ENCODE results near the gene VAT1. TPM values are rescaled to one million over a fixed set of nuclear protein-coding genes. Genes with fewer than 3 reads are reported as not detected.

VAT1 gene
- total and polyA plus RNA-seq, 2 experiments from 2014 or later = 207 to 251 TPM

DNA sequence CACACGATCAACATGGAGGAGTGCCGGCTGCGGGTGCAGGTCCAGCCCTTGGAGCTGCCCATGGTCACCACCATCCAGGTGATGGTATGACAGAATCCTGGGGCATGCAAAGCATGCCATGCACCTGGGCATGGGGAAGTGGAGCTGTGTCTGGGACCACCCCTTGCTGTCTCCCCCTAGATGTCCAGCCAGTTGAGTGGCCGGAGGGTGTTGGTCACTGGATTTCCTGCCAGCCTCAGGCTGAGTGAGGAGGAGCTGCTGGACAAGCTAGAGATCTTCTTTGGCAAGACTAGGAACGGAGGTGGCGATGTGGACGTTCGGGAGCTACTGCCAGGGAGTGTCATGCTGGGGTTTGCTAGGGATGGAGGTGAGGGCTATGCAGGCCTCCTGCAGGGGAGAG lies 8.9 kb downstream of the VAT1 start:
- Histone ChIP-seq H3K4me3 (no peak overlapping the region), H3K4me1 (ENCODE audit: insufficient read depth) (peaks cover 22% of the 10 kb centered on the region), H3K4me2 (no peak overlapping the region), H3K27me3 (no peaks in the 10 kb centered on the region), H3K9me2 (replicated peaks; ENCODE audit: insufficient read depth) (no peaks in the 10 kb centered on the region), H2AFZ (no peak overlapping the region), H3K9me3 (ENCODE audit: low read depth) (no peaks in the 10 kb centered on the region), H3K79me2 (peaks cover 18% of the 10 kb centered on the region), H3K27ac (no peak overlapping the region), H3K36me3 (replicated peaks; ENCODE audit: insufficient read depth, low read depth) (no peaks in the 10 kb centered on the region), H4K20me1 (ENCODE audit: insufficient read depth, poor library complexity, severe bottlenecking) (peaks cover 7% of the 10 kb centered on the region)
- TF ChIP-seq EZH2phosphoT487 (IDR thresholded peaks at IDR 0.05; ENCODE audit: low read depth, severe bottlenecking, unreplicated experiment) = no peak
- no peak for TF ChIP-seq CTCF (IDR thresholded peaks at IDR 0.05; ENCODE audit: poor library complexity)
- TF ChIP-seq EZH2 (IDR thresholded peaks at IDR 0.05; ENCODE audit: borderline replicate concordance) = no peak
- WGBS (ENCODE audit: low lambda C conversion rate, missing lambda C conversion rate) = 92% methylated on average over 8 of the region's 8 CpGs
- no peak for DNase-seq (ENCODE audit: low spot score)

- Histone ChIP-seq H3K4me2 (no peak overlapping the region), H3K36me3 (replicated peaks; ENCODE audit: insufficient read depth, low read depth) (no peaks in the 10 kb centered on the region), H4K20me1 (ENCODE audit: insufficient read depth, poor library complexity, severe bottlenecking) (no peaks in the 10 kb centered on the region), H2AFZ (no peak overlapping the region), H3K4me1 (ENCODE audit: insufficient read depth) (peaks cover 22% of the 10 kb centered on the region), H3K4me3 (no peak overlapping the region), H3K9me3 (ENCODE audit: low read depth) (no peaks in the 10 kb centered on the region), H3K27me3 (no peaks in the 10 kb centered on the region), H3K9me2 (replicated peaks; ENCODE audit: insufficient read depth) (no peaks in the 10 kb centered on the region), H3K27ac (peak overlapping the region; percentile 85), H3K79me2 (peaks cover 19% of the 10 kb centered on the region)
- TF ChIP-seq EZH2phosphoT487 (IDR thresholded peaks at IDR 0.05; ENCODE audit: low read depth, severe bottlenecking, unreplicated experiment) (no peak), EZH2 (IDR thresholded peaks at IDR 0.05; ENCODE audit: borderline replicate concordance) (no peak), CTCF (IDR thresholded peaks at IDR 0.05; ENCODE audit: poor library complexity) (no peak)
- WGBS (ENCODE audit: low lambda C conversion rate, missing lambda C conversion rate) = 73% methylated on average over 15 of the region's 15 CpGs
- DNase-seq (ENCODE audit: low spot score) = no peak
Measured at GRCh38 chr17:43011728-43012472, 10.3 kb downstream of the VAT1 start.

DNA sequence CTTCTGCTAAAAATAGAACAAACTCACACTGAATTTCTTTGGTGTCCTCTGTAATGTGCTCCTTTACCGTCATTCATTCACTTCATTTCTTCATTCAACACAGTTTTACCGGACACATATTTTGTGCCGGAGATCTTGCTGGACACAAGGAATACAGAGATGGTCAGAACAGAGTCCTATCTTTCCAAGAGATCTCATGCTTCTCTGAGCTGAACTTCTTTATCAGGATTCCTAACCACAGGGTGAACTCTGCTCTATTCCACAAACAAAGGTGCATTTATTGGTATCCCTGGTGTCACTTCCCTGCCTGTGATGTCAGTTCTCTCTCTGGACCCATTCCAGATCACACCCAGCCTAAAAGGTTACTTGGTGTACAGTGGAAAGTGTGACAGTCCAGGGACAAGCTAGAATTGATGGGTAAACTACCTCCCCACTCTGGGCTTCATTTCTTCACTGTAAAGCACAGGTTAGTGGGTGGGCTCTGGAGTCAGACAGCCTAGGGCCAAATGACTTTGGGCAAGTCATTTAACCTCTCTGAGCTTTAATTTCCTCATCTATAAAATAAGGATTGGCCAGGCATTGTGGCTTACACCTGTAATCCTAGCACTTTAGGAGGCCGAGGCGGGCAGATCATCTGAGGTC lies 11.4 kb downstream of the VAT1 start:
- no peak overlapping the region for H2AFZ ChIP-seq
- WGBS (ENCODE audit: low lambda C conversion rate, missing lambda C conversion rate) = 81% methylated on average over 5 of the region's 5 CpGs
- peak overlapping the region; percentile 85 for H3K27ac ChIP-seq
- H3K4me2 ChIP-seq = peak overlapping the region; percentile 23
- no peaks in the 10 kb centered on the region for H3K36me3 ChIP-seq (replicated peaks; ENCODE audit: insufficient read depth, low read depth)
- H3K9me2 ChIP-seq (replicated peaks; ENCODE audit: insufficient read depth) = no peaks in the 10 kb centered on the region
- no peaks in the 10 kb centered on the region for H3K9me3 ChIP-seq (ENCODE audit: low read depth)
- H3K4me1 ChIP-seq (ENCODE audit: insufficient read depth) = peaks cover 24% of the 10 kb centered on the region
- no peaks in the 10 kb centered on the region for H4K20me1 ChIP-seq (ENCODE audit: insufficient read depth, poor library complexity, severe bottlenecking)
- no peak for TF ChIP-seq EZH2 (IDR thresholded peaks at IDR 0.05; ENCODE audit: borderline replicate concordance)
- no peak for TF ChIP-seq EZH2phosphoT487 (IDR thresholded peaks at IDR 0.05; ENCODE audit: low read depth, severe bottlenecking, unreplicated experiment)
- TF ChIP-seq CTCF (IDR thresholded peaks at IDR 0.05; ENCODE audit: poor library complexity) = no peak
- peaks cover 17% of the 10 kb centered on the region for H3K79me2 ChIP-seq
- H3K4me3 ChIP-seq = no peak overlapping the region
- peak; percentile 80 for DNase-seq (ENCODE audit: low spot score)
- no peaks in the 10 kb centered on the region for H3K27me3 ChIP-seq
